ENCODE measurements around the gene HNRNPM.

GRCh38 chr19:8455018-8455417 is 10.2 kb downstream of the HNRNPM start:
- TF ChIP-seq, protein P1, sequence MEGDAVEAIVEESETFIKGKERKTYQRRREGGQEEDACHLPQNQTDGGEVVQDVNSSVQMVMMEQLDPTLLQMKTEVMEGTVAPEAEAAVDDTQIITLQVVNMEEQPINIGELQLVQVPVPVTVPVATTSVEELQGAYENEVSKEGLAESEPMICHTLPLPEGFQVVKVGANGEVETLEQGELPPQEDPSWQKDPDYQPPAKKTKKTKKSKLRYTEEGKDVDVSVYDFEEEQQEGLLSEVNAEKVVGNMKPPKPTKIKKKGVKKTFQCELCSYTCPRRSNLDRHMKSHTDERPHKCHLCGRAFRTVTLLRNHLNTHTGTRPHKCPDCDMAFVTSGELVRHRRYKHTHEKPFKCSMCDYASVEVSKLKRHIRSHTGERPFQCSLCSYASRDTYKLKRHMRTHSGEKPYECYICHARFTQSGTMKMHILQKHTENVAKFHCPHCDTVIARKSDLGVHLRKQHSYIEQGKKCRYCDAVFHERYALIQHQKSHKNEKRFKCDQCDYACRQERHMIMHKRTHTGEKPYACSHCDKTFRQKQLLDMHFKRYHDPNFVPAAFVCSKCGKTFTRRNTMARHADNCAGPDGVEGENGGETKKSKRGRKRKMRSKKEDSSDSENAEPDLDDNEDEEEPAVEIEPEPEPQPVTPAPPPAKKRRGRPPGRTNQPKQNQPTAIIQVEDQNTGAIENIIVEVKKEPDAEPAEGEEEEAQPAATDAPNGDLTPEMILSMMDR (IDR thresholded peaks at IDR 0.05; ENCODE audit: low read length), result no peak
- no peak for TF ChIP-seq EZH2phosphoT487 (IDR thresholded peaks at IDR 0.05; ENCODE audit: low read length)
- TF ChIP-seq EZH2 (optimal IDR thresholded peaks at IDR 0.05; ENCODE audit: low read depth, low read length), result no peak
